ENCODE measurements around the gene AVL9. TPM values are rescaled to one million over a fixed set of nuclear protein-coding genes. Genes with fewer than 3 reads are reported as not detected.
"Not testable (repeated sequence)": the region's sequence is repeated elsewhere in the genome, so short reads cannot be mapped to it uniquely, and the experiment has no call there.

AVL9 gene
- 44.6 and 49.1 TPM in 2 replicates for total RNA-seq

- intact Hi-C loops (cut with micrococcal nuclease): loop anchor here (2.0 to 10.0 kb wide), 3 partner anchors 37 to 1901 kb away; partner anchors contain the start of genes GARS1 and KBTBD2
- H3K36me3 Mint-ChIP-seq (ENCODE audit: low read depth): peaks cover 26% of the 10 kb centered on the region
Observed at GRCh38 chr7:32495298-32496051, at the start of gene AVL9. Gene AVL9 (plus strand): TSS chr7:32495489. CDS start chr7:32495710, 221 bp downstream.

GRCh38 chr7:32447218-32447617 is 48.1 kb upstream of the AVL9 start:
- no peak overlapping the region for H3K4me3 Mint-ChIP-seq
- no peaks in the 10 kb centered on the region for H3K9me3 Mint-ChIP-seq
- no peaks in the 10 kb centered on the region for H3K36me3 Mint-ChIP-seq (ENCODE audit: low read depth)
- H3K27ac Mint-ChIP-seq: no peak overlapping the region
- intact Hi-C loops (cut with micrococcal nuclease): no loop called here
- no peaks in the 10 kb centered on the region for H3K27me3 Mint-ChIP-seq
- DNase-seq: no peak
- no peaks in the 10 kb centered on the region for H3K4me1 Mint-ChIP-seq

More at GRCh38 chr7:32495298-32496051, at the start of gene AVL9:
- peak within 1 kb of the TSS; percentile 98 for H3K27ac Mint-ChIP-seq
- H3K4me3 Mint-ChIP-seq: peak within 1 kb of the TSS; percentile 86
- H3K9me3 Mint-ChIP-seq: peaks cover 3% of the 10 kb centered on the region
- peaks cover 27% of the 10 kb centered on the region for H3K4me1 Mint-ChIP-seq
- no peaks in the 10 kb centered on the region for H3K27me3 Mint-ChIP-seq
- peak; percentile 100 for DNase-seq

- intact Hi-C loops (cut with micrococcal nuclease): no loop called here
- Mint-ChIP-seq H3K27ac (no peak overlapping the region), H3K36me3 (ENCODE audit: low read depth) (no peaks in the 10 kb centered on the region), H3K27me3 (no peaks in the 10 kb centered on the region), H3K4me3 (no peak overlapping the region), H3K9me3 (no peaks in the 10 kb centered on the region), H3K4me1 (no peaks in the 10 kb centered on the region)
- no peak for DNase-seq
Observed at GRCh38 chr7:32453341-32454011, 41.8 kb upstream of the AVL9 start.

GRCh38 chr7:32458025-32458424 is 37.3 kb upstream of the AVL9 start:
- no peak for DNase-seq
- Mint-ChIP-seq H3K36me3 (ENCODE audit: low read depth) (no peaks in the 10 kb centered on the region), H3K27me3 (no peaks in the 10 kb centered on the region), H3K4me1 (no peaks in the 10 kb centered on the region), H3K4me3 (no peak overlapping the region), H3K27ac (no peak overlapping the region), H3K9me3 (no peaks in the 10 kb centered on the region)
- intact Hi-C loops (cut with micrococcal nuclease): no loop called here

GRCh38 chr7:32459788-32460187 is 35.5 kb upstream of the AVL9 start:
- no peaks in the 10 kb centered on the region for H3K27me3 Mint-ChIP-seq
- H3K27ac Mint-ChIP-seq: no peak overlapping the region
- intact Hi-C loops (cut with micrococcal nuclease): no loop called here
- DNase-seq: no peak
- H3K36me3 Mint-ChIP-seq (ENCODE audit: low read depth): no peaks in the 10 kb centered on the region
- H3K9me3 Mint-ChIP-seq: no peaks in the 10 kb centered on the region
- H3K4me1 Mint-ChIP-seq: no peaks in the 10 kb centered on the region
- no peak overlapping the region for H3K4me3 Mint-ChIP-seq

GRCh38 chr7:32461484-32461883 is 33.8 kb upstream of the AVL9 start:
- DNase-seq: no peak
- no peaks in the 10 kb centered on the region for H3K4me1 Mint-ChIP-seq
- H3K4me3 Mint-ChIP-seq: no peak overlapping the region
- H3K36me3 Mint-ChIP-seq (ENCODE audit: low read depth): no peaks in the 10 kb centered on the region
- H3K9me3 Mint-ChIP-seq: no peaks in the 10 kb centered on the region
- H3K27me3 Mint-ChIP-seq: no peaks in the 10 kb centered on the region
- H3K27ac Mint-ChIP-seq: no peak overlapping the region
- intact Hi-C loops (cut with micrococcal nuclease): no loop called here

GRCh38 chr7:32462451-32462850 is 32.8 kb upstream of the AVL9 start:
- DNase-seq: no peak
- H3K9me3 Mint-ChIP-seq: no peaks in the 10 kb centered on the region
- no peaks in the 10 kb centered on the region for H3K4me1 Mint-ChIP-seq
- H3K27ac Mint-ChIP-seq: no peak overlapping the region
- no peaks in the 10 kb centered on the region for H3K36me3 Mint-ChIP-seq (ENCODE audit: low read depth)
- H3K4me3 Mint-ChIP-seq: no peak overlapping the region
- intact Hi-C loops (cut with micrococcal nuclease): no loop called here
- no peaks in the 10 kb centered on the region for H3K27me3 Mint-ChIP-seq

GRCh38 chr7:32462977-32463376 is 32.3 kb upstream of the AVL9 start:
- H3K9me3 Mint-ChIP-seq: no peaks in the 10 kb centered on the region
- no peak for DNase-seq
- no peak overlapping the region for H3K4me3 Mint-ChIP-seq
- intact Hi-C loops (cut with micrococcal nuclease): no loop called here
- H3K27me3 Mint-ChIP-seq: no peaks in the 10 kb centered on the region
- H3K27ac Mint-ChIP-seq: no peak overlapping the region
- no peaks in the 10 kb centered on the region for H3K4me1 Mint-ChIP-seq
- no peaks in the 10 kb centered on the region for H3K36me3 Mint-ChIP-seq (ENCODE audit: low read depth)

GRCh38 chr7:32464641-32465416 is 30.5 kb upstream of the AVL9 start:
- H3K9me3 Mint-ChIP-seq; DNase-seq; H3K4me3 Mint-ChIP-seq; H3K27ac Mint-ChIP-seq; intact Hi-C loops (cut with micrococcal nuclease); H3K36me3 Mint-ChIP-seq (ENCODE audit: low read depth); H3K27me3 Mint-ChIP-seq; H3K4me1 Mint-ChIP-seq: not testable (repeated sequence)

- H3K36me3 Mint-ChIP-seq (ENCODE audit: low read depth); H3K27me3 Mint-ChIP-seq; DNase-seq; H3K4me1 Mint-ChIP-seq; intact Hi-C loops (cut with micrococcal nuclease); H3K27ac Mint-ChIP-seq; H3K4me3 Mint-ChIP-seq; H3K9me3 Mint-ChIP-seq: not testable (repeated sequence)
Observed at GRCh38 chr7:32470004-32470403, 25.3 kb upstream of the AVL9 start.

- no peak overlapping the region for H3K27ac Mint-ChIP-seq
Observed at GRCh38 chr7:32470871-32471270, 24.4 kb upstream of the AVL9 start.

GRCh38 chr7:32472015-32472414 is 23.3 kb upstream of the AVL9 start:
- no peak overlapping the region for H3K4me3 Mint-ChIP-seq
- H3K27ac Mint-ChIP-seq: no peak overlapping the region
- intact Hi-C loops (cut with micrococcal nuclease): no loop called here
- no peaks in the 10 kb centered on the region for H3K4me1 Mint-ChIP-seq
- H3K27me3 Mint-ChIP-seq: no peaks in the 10 kb centered on the region
- H3K36me3 Mint-ChIP-seq (ENCODE audit: low read depth): no peaks in the 10 kb centered on the region
- DNase-seq: no peak
- H3K9me3 Mint-ChIP-seq: no peaks in the 10 kb centered on the region

More at GRCh38 chr7:32470871-32471270, 24.4 kb upstream of the AVL9 start:
- Mint-ChIP-seq H3K36me3 (ENCODE audit: low read depth) (no peaks in the 10 kb centered on the region), H3K9me3 (no peaks in the 10 kb centered on the region), H3K4me1 (no peaks in the 10 kb centered on the region), H3K4me3 (no peak overlapping the region), H3K27me3 (no peaks in the 10 kb centered on the region)
- intact Hi-C loops (cut with micrococcal nuclease): no loop called here
- no peak for DNase-seq

GRCh38 chr7:32474008-32474407 is 21.3 kb upstream of the AVL9 start:
- no peaks in the 10 kb centered on the region for H3K9me3 Mint-ChIP-seq
- H3K4me3 Mint-ChIP-seq: no peak overlapping the region
- peaks cover under 1% of the 10 kb centered on the region for H3K27me3 Mint-ChIP-seq
- no peak overlapping the region for H3K27ac Mint-ChIP-seq
- no peaks in the 10 kb centered on the region for H3K36me3 Mint-ChIP-seq (ENCODE audit: low read depth)
- DNase-seq: no peak
- intact Hi-C loops (cut with micrococcal nuclease): no loop called here
- no peaks in the 10 kb centered on the region for H3K4me1 Mint-ChIP-seq

All from activated CD4-positive, alpha-beta T cell treated with anti-CD3 and anti-CD28 coated beads, Interleukin-2, amount 10 ng/mL, durations not matched to agents 24 days and 14 days (primary cell).